Activated T-cell treated with anti-CD3 and anti-CD28 coated beads for 1 hour (primary cell): ENCODE results near the gene PSMG4.

Experiments
- DNase-seq: peaks from one replicate; pipeline ENCODE4 v3.0.0-alpha.2; 2020; ENCODE audit warnings: low read depth

Gene PSMG4

GRCh38 chr6:3291346-3291745 is 32.6 kb downstream of the PSMG4 start:
- DNase-seq, result no peak

GRCh38 chr6:3291987-3292386 is 33.2 kb downstream of the PSMG4 start:
- no peak for DNase-seq

- DNase-seq, result no peak
These were observed 33.9 kb downstream of the PSMG4 start for GRCh38 chr6:3292431-3293197.

GRCh38 chr6:3293271-3294155 is 34.8 kb downstream of the PSMG4 start:
- no peak for DNase-seq

- no peak for DNase-seq
These were observed 35.6 kb downstream of the PSMG4 start for GRCh38 chr6:3294396-3294795.

- DNase-seq, result no peak
These were observed 36.4 kb downstream of the PSMG4 start for GRCh38 chr6:3294921-3295871.

- DNase-seq, result no peak
These were observed 37.3 kb downstream of the PSMG4 start for GRCh38 chr6:3296078-3296477.

GRCh38 chr6:3296537-3296936 is 37.8 kb downstream of the PSMG4 start:
- DNase-seq, result no peak

GRCh38 chr6:3297006-3297405 is 38.3 kb downstream of the PSMG4 start:
- DNase-seq, result no peak

- no peak for DNase-seq
These were observed 39.2 kb downstream of the PSMG4 start for GRCh38 chr6:3297909-3298308.

GRCh38 chr6:3299221-3299620 is 40.5 kb downstream of the PSMG4 start:
- DNase-seq, result no peak

- DNase-seq, result no peak
These were observed 42.8 kb downstream of the PSMG4 start for GRCh38 chr6:3301506-3301905.

GRCh38 chr6:3303795-3304411 is 45.2 kb downstream of the PSMG4 start:
- DNase-seq, result no peak

- no peak for DNase-seq
These were observed 45.9 kb downstream of the PSMG4 start for GRCh38 chr6:3304500-3305215.

GRCh38 chr6:3305216-3305565 is 46.4 kb downstream of the PSMG4 start:
- DNase-seq, result no peak

- DNase-seq, result no peak
These were observed 47.1 kb downstream of the PSMG4 start for GRCh38 chr6:3305831-3306230.

- no peak for DNase-seq
These were observed 48.1 kb downstream of the PSMG4 start for GRCh38 chr6:3306848-3307247.

GRCh38 chr6:3307436-3307835 is 48.7 kb downstream of the PSMG4 start:
- DNase-seq, result no peak

- no peak for DNase-seq
These were observed 49.4 kb downstream of the PSMG4 start for GRCh38 chr6:3308106-3308505.

- DNase-seq, result no peak
These were observed 50.8 kb downstream of the PSMG4 start for GRCh38 chr6:3309391-3310050.

GRCh38 chr6:3310051-3310448 is 51.3 kb downstream of the PSMG4 start:
- no peak for DNase-seq
